Parathyroid adenoma (tissue), 2 donors: ENCODE measurements around the gene SPSB2.
A peak's percentile ranks its signal among the peaks of the same experiment; 100 is the strongest.

Experiments used
- H2AFZ ChIP-seq: fragments of 300-600 bp; sonication (generic); one replicate; pipeline ENCODE4 v1.7.0; 2017; ENCODE audit warnings: antibody characterized with exemption, mild to moderate bottlenecking
- H3K27ac ChIP-seq: fragments of 300-600 bp; sonication (generic); one replicate; pipeline ENCODE4 v1.7.0; 2017
- H3K27me3 ChIP-seq: fragments of 300-600 bp; sonication (generic); one replicate; pipeline ENCODE4 v1.7.0; 2017; ENCODE audit warnings: low read length; ENCODE audit not compliant: control insufficient read depth, insufficient read depth
- H3K36me3 ChIP-seq: fragments of 300-600 bp; sonication (generic); one replicate; pipeline ENCODE4 v1.7.0; 2017; ENCODE audit warnings: low read length; ENCODE audit not compliant: control insufficient read depth, insufficient read depth
- H3K4me1 ChIP-seq: fragments of 300-600 bp; sonication (generic); one replicate; pipeline ENCODE4 v1.7.0; 2017; ENCODE audit warnings: control low read depth
- H3K4me2 ChIP-seq: fragments of 300-600 bp; sonication (generic); one replicate; pipeline ENCODE4 v1.7.0; 2017; ENCODE audit warnings: low read length
- H3K4me3 ChIP-seq: fragments of 300-600 bp; sonication (generic); one replicate; pipeline ENCODE4 v1.7.0; 2017; ENCODE audit warnings: low read depth, low read length
- H3K79me2 ChIP-seq: fragments of 300-600 bp; sonication (generic); one replicate; pipeline ENCODE4 v1.7.0; 2017; ENCODE audit warnings: control low read depth
- H3K9ac ChIP-seq: fragments of 300-600 bp; sonication (generic); one replicate; pipeline ENCODE4 v1.7.0; 2017; ENCODE audit warnings: mild to moderate bottlenecking
- H3K9me3 ChIP-seq: fragments of 300-600 bp; sonication (generic); one replicate; pipeline ENCODE4 v1.7.0; 2017; ENCODE audit warnings: low read length; ENCODE audit not compliant: control insufficient read depth
- CTCF ChIP-seq: fragments of 300-600 bp; sonication (generic); IDR thresholded peaks from one replicate; pipeline ENCODE4 v1.7.0; 2017; ENCODE audit warnings: antibody characterized with exemption, mild to moderate bottlenecking
- donor health status: primary hyperparathyroidism.

Gene SPSB2

GRCh38 chr12:6858799-6859198, 14.3 kb downstream of the SPSB2 start:
- Histone ChIP-seq H3K27ac (no peak overlapping the region), H3K9me3 (no peaks in the 10 kb centered on the region), H2AFZ (no peak overlapping the region), H3K4me3 (no peak overlapping the region), H3K4me1 (peaks cover 4% of the 10 kb centered on the region), H3K79me2 (peaks cover 23% of the 10 kb centered on the region), H3K9ac (no peak overlapping the region), H3K36me3 (no peaks in the 10 kb centered on the region), H3K27me3 (no peaks in the 10 kb centered on the region), H3K4me2 (no peak overlapping the region)
- no peak for TF ChIP-seq CTCF

GRCh38 chr12:6855322-6855721, 17.8 kb downstream of the SPSB2 start:
- H3K9ac ChIP-seq, result no peak overlapping the region
- no peak overlapping the region for H3K27ac ChIP-seq
- no peaks in the 10 kb centered on the region for H3K9me3 ChIP-seq
- H3K4me2 ChIP-seq, result no peak overlapping the region
- no peak overlapping the region for H3K4me3 ChIP-seq
- no peak for TF ChIP-seq CTCF
- H3K79me2 ChIP-seq, result peaks cover 28% of the 10 kb centered on the region
- no peaks in the 10 kb centered on the region for H3K27me3 ChIP-seq
- H3K4me1 ChIP-seq, result peaks cover 17% of the 10 kb centered on the region
- no peak overlapping the region for H2AFZ ChIP-seq
- no peaks in the 10 kb centered on the region for H3K36me3 ChIP-seq

GRCh38 chr12:6854036-6854435, 19.1 kb downstream of the SPSB2 start:
- Histone ChIP-seq H3K4me1 (peaks cover 17% of the 10 kb centered on the region), H3K9me3 (no peaks in the 10 kb centered on the region), H3K36me3 (no peaks in the 10 kb centered on the region), H3K27me3 (no peaks in the 10 kb centered on the region), H3K4me3 (no peak overlapping the region), H3K79me2 (peaks cover 28% of the 10 kb centered on the region), H3K9ac (no peak overlapping the region), H2AFZ (no peak overlapping the region), H3K27ac (no peak overlapping the region), H3K4me2 (no peak overlapping the region)
- TF ChIP-seq CTCF, result no peak

GRCh38 chr12:6853626-6854025, 19.5 kb downstream of the SPSB2 start:
- Histone ChIP-seq H3K9ac (no peak overlapping the region), H3K36me3 (no peaks in the 10 kb centered on the region)

More at GRCh38 chr12:6853626-6854025, 19.5 kb downstream of the SPSB2 start:
- Histone ChIP-seq H3K4me3 (no peak overlapping the region), H2AFZ (no peak overlapping the region), H3K4me1 (peaks cover 17% of the 10 kb centered on the region), H3K27me3 (no peaks in the 10 kb centered on the region), H3K9me3 (no peaks in the 10 kb centered on the region), H3K4me2 (no peak overlapping the region), H3K27ac (peak overlapping the region; percentile 98), H3K79me2 (peaks cover 28% of the 10 kb centered on the region)
- TF ChIP-seq CTCF, result no peak
